Forelimb muscle (tissue), 1 donor: ENCODE measurements around the gene PGM1. TPM values are rescaled to one million over a fixed set of nuclear protein-coding genes. Genes with fewer than 3 reads are reported as not detected.

Experiments
- DNase-seq: peaks from one replicate; pipeline ENCODE4 v3.0.0-alpha.2; 2013; ENCODE audit warnings: low read depth
- polyA plus RNA-seq: library from polyadenylated mRNA; unstranded; fragments of 120-200 nt; gene quantifications from one replicate; pipeline ENCODE4 v1.2.1, GENCODE V29; 2013; ENCODE audit not compliant: insufficient read length

The PGM1 gene
- polyA plus RNA-seq, 1 donor: 73.8 TPM

DNA sequence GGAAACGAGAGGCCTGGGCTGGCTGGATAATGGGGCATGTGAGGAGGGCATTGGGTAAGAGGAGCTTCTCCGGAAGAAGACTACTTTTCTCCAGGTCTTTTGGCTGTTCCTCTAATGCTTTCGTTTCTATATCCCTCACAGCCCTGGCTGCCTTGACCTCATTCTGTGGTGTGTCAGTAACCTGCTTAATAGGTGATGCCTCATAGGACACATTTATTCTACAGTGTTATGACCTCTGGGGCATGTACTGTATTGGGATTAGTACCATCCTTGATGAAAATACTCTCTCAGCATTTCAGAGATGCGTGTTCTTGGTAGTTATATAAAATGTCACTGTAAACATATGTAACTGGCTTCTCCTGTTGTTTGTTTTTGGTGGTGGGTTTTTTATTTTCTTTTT, 40.1 kb downstream of the PGM1 start:
- no peak for DNase-seq

DNA sequence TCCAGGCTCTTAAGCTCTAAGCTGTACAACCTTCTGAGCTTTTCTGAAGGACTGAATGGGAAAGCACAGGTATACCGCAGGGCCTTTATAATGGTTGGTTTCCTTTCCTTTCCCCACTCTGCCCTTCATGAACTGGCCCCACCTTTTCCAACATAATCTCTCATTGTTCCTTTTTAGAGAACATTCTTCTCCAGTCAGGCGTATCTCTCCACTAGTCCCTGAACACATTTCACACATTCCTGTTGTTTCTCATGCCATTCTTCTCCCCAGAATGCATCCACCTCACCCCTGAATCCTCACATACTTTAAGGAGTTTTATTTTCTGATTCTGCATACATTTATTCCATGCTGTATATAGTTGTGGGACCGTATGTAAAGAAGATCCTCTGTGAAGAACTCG, 41.3 kb downstream of the PGM1 start:
- no peak for DNase-seq

DNA sequence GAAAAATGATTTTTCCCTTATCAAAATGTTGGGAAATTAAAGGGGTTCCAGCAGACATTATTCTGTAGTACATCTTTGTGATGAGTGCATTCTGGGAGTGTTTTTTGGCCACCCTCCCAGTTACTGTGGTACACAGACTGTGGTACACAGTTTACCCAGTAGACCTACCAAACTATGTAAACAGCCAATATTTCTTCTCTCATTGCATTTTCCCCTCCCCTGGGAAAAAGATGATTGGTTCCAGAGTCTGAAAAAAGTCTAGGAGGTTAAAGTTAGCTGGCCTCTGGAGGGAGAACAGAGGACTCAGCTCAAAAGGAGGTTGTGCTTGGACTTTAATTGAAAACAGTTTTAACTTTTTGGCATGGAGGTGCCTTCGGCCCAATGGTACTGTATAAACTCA, 42.5 kb downstream of the PGM1 start:
- DNase-seq: no peak

DNA sequence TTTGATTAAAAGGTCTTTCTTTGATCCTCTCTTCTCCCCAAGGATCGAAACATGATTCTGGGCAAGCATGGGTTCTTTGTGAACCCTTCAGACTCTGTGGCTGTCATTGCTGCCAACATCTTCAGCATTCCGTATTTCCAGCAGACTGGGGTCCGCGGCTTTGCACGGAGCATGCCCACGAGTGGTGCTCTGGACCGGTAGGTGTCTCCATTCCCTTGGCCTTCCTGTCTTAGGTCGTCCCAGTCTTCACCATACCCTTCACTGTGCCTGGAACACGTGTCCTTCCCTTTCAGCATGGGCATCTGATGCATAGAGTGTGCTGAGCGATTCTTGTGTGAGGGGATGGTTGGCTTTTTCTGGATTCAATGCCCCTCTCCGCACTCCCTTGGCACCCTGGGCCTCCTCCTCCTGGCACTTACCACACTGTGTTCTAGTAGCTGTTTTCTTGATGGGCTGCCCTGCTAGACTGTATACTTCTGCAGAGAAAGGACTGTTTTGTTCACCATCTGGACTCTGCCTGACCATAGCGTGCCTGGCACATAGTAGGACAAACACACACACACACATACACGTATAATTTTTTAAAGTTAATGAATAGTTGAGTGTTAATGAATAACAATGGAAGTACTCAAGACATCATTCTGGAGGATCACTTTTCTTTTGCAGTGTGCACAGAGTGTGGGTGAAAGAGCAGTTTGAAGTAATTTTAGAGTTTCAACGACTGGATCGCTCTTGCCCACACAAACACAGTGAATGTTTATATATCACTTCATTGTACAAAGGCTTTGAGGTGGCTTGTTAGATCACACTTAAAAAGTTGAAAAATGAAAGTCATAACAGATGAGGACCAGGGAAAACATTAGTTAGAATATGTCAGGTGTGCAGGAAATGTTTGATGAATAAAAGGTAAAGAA, 43.2 kb downstream of the PGM1 start:
- no peak for DNase-seq

DNA sequence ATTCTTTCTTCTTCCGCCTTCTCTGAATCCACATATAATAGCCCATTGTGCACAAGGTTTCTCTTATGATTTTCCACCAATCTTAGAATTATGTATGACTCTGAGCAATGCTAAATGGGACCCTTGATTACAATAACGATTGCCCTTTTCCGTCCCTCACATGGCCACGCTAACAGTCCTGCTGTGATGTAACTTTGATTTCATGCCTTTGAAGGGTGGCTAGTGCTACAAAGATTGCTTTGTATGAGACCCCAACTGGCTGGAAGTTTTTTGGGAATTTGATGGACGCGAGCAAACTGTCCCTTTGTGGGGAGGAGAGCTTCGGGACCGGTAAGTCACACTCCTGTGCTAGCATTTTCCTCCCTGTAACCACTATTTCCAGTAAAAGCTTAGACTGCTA, 45.3 kb downstream of the PGM1 start:
- no peak for DNase-seq

DNA sequence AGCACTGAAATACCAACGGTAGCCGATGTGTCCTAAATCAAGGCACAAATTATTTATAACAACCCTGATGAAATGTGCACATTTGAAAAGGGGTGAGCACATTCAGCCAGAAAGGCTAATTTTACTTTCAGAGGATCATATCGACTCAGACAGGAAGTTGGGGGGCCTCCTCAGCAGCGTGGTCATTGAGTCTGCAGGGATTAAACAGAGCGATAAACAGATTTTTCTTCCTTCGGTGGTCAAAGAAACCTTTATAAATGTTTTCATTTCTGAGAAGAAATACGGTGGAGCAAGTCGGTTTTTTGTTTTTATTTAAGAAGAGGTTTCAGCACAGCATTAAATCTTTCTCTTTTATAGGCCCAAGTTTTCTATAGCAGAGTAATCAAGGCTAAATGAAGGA, 45.7 kb downstream of the PGM1 start:
- DNase-seq: no peak

DNA sequence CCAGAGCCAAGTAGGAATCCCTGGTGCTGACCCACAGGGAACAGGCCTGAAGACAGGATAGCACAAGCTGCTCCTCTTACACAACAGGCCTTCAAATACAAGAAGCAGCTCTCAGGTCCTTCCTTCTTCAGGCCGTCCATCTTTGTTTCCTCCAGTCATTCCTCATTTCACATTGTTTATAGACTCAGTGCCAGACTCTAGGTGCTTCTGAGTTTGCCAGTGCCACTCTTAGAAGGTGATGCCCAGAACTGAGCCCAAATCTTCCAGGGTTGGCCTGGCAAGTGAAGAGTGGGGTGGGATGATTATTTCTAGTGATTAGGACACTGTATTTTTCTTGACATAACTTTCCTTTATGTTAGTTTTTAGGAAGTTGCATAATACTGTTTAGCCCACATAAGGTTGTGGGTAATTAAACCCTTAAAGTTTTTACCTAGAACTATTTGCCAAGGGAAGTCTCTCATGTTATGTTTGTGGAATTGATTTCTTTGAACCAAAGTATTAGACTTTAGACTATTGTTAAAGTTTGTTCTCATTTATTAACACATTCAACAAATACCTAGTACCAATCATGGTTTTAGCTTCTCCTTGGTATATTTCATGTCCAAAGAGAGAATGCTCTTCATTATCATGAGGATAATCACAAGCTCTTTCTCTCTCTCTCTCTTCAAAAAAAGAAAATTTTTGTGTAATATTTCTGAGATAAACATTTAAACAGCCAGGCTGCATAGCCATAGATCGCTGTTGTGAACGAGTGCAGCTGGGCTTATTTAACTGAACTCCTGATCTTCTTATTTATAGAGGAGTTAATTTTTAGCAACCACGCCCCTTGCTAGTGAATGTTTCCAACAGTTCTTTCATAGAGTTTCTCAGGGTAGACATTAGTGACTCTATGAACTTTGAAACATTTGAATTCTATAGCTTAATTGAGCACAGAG, 47.7 kb downstream of the PGM1 start:
- no peak for DNase-seq

DNA sequence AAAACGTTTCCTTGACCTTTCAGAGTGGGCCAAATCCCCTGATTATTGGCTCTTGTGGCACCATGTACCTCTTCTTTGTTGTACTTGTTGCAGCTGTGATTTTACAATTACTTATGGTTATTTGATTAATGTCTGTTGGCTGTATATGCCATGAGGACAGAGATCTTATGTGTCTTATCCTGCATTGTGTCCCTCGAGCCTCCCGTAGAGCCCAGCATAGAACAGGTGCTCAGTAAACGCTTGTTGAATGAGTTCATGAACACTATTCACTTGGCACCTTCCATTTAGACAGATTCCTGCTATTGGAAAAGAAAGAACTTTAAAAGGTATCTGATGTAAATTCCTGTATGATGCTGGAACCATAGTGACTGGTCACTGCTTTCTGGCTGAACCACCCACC, 48.4 kb downstream of the PGM1 start:
- no peak for DNase-seq

DNA sequence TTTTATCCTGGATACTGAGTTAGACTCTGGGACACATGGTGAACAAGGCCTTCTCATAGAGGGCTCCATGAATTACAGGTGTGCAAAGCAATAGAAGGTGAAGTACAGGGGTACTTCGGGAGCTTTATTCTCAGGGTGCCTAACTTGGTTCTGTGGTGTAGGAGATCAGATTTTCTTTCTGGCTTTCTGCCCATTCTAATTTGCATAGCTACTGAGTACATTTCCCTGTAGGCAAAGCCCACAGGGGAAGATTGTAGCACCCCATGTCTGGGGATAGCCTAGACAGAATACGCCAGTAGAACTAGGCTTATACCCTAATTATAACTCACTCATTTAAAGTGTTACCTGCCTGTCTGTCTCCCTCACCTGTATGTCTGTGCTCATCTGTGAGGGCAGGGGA, 49.7 kb downstream of the PGM1 start:
- DNase-seq: no peak

DNA sequence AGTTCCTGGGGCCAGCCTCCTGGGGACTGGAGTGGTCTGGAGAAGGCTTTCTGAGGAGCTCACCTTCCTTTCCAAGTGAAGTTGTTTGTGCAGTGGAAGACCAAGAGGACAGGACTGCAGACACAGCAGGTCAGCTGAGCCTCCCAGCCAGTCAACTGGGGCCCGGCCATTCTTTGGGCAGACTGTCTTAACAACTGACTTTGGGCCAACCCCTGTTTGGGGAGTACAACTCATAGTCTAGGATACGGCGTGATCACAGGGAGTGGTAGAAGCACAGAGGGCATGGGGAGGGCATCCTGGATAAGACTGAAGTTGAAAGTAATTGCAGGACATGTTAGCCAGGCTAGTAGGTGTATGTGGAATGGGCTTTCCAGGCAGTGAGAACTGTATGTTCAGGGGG, 50.3 kb downstream of the PGM1 start:
- no peak for DNase-seq

DNA sequence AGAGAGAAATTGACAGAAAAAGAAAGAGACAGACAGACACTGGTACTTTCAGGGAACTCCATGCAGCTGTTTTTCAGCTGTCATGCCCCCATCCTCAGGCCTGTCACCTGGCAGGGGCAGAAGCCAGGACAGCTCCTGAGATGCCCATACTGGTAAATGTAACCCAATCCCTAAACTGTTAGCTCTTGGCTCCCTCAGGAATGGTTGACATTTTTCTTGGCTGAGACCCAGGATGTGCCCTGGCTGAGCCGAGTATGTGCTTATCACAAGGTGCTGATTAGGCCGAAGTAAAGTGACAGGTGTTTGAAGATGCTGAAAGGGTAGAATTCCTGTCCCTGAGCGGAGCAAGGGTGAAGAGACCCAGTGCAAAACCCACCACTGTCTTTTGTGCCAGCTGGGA, 50.7 kb downstream of the PGM1 start:
- no peak for DNase-seq

DNA sequence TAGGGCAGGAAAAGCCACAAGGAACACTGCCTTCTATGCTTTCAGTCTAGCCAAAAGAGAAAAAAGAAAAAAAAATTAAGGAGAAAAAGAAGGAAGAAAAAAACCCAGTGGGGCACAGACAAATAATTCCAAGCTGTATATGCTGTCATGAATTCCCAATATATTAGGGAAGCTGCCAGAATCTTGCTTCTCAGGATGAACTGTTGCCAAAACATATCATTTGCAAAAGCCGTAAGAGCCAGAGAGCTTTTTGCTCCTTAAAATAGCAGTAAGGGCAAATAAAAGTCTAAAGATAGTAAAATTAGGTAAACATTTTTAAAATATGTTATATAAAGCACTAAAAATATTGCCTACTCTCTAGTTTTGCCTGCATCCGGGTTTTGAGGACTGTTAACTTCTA, 52.1 kb downstream of the PGM1 start:
- peak; percentile 32 for DNase-seq

DNA sequence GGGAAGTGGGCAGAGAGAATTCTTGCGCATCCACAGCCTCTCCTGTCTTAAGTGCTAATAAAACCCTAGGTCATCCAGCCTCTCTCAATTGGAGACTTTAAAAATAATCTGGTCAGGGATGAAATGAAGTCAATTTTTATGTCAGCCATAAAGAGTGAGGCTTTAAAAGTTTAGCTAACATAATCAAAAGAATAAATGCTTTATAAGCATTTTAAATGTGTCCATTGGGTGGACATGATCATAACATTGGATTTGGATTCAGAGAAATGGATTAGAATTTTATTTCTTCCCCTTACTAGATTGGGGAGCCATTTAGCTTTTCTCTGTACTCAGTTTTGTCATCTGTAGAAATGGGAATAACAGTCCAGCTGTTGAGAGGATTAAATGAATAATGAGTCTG, 55.5 kb downstream of the PGM1 start:
- DNase-seq: no peak

DNA sequence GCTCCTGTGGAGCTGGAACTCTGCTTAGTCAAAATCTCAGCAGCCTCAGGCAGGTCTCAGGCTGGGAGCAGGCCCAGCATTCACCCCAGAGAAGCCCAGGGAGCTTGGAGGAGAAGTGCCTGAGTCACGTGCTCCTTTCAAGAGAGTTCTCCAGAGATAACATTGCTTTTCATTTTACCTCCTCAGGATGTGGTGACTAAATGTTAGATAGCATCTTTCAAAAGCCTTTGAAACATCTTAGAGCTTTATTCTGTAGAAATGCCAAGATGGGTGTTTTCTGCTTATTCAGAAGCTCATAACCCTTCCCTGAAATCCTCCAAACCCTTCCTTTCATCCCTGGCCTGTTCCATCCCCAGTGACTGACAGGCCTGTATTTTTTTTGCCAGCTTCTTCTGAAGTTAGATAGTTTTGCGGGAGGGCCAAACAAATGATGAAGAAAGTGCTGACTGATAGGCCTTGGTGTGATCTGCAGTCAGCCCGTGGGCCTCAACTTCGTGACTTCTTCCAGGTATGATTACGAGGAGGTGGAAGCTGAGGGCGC, 58.0 kb downstream of the PGM1 start:
- DNase-seq: no peak

DNA sequence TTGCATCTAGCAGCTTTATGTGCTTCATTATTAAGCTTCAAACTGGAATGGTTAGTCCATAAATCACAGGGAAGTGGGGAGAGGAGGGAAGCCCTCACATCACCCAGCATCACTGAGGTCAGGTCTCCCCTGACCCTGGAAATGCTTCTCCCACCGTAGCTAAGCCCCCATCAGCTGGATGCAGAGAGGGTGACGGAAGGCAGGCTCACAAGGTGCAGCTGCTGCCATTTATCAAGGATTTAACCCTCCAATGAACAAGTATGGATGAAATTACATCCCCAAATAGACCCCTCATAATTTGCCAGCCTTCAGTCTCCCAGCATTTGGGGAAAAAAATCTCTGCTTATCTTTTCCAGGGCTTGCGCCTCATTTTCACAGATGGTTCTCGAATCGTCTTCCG, 60.8 kb downstream of the PGM1 start:
- DNase-seq: no peak

DNA sequence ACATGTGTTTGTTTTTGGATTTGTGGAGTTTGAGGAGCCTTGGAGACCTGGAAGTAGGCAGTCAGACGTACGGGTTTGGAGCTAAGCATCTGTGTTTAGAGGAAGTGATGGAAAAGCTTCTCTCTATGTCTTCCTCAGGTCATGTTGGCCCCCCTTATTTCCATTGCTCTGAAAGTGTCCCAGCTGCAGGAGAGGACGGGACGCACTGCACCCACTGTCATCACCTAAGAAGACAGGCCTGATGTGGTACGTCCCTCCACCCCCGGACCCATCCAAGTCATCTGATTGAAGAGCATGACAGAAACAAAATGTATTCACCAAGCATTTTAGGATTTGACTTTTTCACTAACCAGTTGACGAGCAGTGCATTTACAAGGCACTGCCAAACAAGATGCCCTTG, 66.2 kb downstream of the PGM1 start:
- no peak for DNase-seq

DNA sequence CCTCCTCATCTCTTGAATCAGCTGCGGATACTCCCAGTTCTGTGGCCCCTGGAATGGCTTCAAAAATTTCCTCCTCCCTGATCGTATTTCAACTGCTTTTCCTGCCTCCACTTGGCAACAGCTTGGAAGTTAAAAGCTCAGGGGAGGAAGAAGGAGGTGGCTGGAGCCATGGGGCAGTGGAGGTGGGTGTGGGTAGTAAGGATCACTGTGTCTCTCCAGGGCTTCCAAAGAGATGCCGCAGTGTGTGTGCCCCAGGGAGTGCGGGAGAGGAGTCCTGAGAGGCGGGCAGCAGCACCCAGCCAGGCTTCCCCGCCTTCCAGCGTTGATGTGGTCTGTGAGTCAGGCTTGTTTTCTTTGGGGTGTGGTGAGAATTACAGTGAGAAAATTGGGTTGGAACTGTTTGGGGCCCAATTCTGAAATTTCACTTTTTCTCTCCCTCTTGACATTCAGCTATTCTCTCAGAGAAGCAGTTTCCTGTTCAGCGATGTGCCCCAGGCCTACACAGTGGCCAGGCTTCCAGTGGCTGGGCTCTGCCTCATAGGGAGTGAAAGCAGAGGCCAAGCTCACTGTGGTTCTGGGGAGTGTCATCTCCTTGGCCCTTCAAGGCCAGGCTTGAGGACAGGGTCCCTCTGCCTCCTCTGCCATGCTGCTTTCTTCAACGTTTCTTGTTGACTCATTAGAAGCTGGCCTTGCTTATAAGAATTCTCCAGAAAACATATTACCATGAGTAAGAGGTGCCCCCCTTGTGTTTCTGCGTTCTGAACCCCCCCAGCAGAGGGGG, 69.0 kb downstream of the PGM1 start:
- DNase-seq: no peak

DNA sequence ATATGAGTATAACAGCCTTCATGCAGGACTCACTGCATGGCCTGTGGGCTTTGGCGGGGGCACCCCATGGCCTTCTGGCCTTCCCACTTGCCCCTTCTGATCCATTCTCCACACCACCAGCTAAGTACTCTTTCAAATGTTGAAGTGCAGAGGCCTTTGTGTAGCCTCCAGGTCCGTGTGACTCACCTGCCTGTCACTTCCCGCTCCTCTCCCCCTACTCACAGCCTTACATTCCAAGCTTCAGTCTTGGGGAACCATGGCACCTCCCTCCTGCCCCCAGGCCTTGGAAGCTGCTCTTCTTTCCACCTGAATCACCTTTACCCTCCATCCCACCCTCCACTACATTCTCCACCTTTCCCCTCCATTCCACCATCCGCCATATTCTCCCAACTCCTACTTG, 69.6 kb downstream of the PGM1 start:
- no peak for DNase-seq

DNA sequence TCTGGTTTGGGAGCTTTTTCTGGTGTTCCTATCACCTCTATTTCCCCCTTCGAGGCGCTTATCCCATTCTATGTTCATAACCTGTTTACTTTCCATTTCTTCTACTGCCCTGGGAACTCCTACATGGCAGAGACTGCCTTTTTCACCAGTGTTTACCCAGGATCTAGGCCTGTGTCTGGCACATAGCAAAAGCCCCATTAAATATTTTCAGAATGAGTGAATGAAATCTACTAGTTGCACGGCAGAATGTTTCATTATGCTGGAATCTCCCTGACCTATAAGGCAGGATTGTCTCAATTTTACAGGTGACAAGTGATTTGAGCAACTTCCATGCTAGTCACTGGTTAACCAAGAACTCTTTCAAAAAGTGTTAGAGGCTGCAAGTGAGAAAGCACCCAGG, 70.1 kb downstream of the PGM1 start:
- no peak for DNase-seq

DNA sequence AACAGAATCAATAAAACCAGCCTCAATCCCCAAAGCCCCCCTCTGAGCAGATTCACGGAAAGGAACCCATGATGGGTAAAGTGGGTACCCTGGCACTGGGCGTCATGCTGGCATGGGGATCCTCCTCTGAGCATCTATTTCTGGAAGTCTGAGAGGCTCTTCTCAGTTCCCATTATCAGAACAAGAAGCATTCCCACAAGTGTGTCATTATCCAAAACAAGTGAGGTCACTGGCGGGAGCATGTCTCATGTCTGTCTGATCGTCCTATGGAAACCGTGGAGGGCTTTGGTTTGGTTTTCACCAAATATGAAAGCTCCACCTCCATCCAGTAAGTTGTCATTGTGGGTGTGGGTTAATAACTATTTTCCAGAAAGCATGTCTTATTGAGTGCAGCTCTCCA, 70.7 kb downstream of the PGM1 start:
- DNase-seq: no peak

DNA sequence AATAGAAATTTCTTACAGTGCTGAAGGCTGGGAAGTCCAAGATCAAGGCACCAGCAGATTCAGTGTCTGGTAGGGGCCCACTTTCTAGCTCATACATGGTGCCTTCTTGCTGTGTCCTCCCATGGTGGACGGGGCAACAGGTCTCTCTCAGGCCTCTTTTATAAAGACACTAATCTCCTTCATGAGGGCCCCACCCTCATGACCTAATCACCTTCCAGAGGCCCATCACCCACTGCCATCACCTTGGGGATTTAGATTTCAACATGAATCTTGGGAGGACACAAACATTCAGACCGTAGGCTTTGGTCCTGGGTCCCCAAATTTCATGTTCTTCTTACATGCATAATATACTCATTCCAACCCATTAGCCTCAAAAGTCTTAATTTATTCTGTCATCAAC, 71.5 kb downstream of the PGM1 start:
- no peak for DNase-seq

DNA sequence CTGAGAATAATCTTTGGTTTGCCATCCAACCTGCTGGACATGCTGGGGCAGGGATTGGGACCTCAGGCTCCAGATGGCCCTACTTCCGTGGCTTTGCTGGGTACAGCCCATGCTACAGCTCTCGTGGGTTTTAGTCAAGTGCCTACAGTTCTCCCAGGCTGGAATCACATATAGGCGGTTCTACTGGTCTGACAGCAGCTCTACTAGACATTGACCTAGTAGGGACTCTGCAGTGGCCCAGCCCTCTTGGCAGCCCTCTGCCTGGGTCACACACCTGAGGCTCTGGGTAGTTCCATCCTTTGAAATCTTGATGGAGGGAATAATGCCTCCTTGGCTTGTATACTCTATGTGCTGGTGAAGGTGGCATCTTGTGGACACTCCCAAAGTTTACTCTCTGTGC, 72.2 kb downstream of the PGM1 start:
- no peak for DNase-seq
